AG10803 (cell line): ENCODE measurements around the gene SPOCK3.

Experiments
- DNase-seq: peaks from one replicate; pipeline ENCODE4 v3.0.0; 2010; ENCODE audit warnings: low read depth
- H3K4me3 ChIP-seq: 2 replicates; pipeline ENCODE4 v1.5.1; 2011; ENCODE audit warnings: mild to moderate bottlenecking, low read length, control low read depth
- CTCF ChIP-seq: conservative IDR thresholded peaks from 2 replicates; pipeline ENCODE4 v1.5.1; 2011; ENCODE audit warnings: mild to moderate bottlenecking, low read length, control low read depth, inconsistent platforms

The SPOCK3 gene

GRCh38 chr4:167218022-167218608, 16.2 kb downstream of the SPOCK3 start:
- DNase-seq, result no peak
- no peak overlapping the region for H3K4me3 ChIP-seq
- TF ChIP-seq CTCF, result no peak

GRCh38 chr4:167216783-167217182, 17.5 kb downstream of the SPOCK3 start:
- no peak for TF ChIP-seq CTCF
- DNase-seq, result no peak
- H3K4me3 ChIP-seq, result no peak overlapping the region

GRCh38 chr4:167210166-167210565, 24.1 kb downstream of the SPOCK3 start:
- H3K4me3 ChIP-seq, result no peak overlapping the region
- DNase-seq, result no peak
- TF ChIP-seq CTCF, result no peak

- DNase-seq, result no peak
- TF ChIP-seq CTCF, result no peak
- no peak overlapping the region for H3K4me3 ChIP-seq
Observed at GRCh38 chr4:167196344-167197012, 37.8 kb downstream of the SPOCK3 start.

- no peak for TF ChIP-seq CTCF
Observed at GRCh38 chr4:167190379-167190778, 43.9 kb downstream of the SPOCK3 start.

GRCh38 chr4:167185465-167185864, 48.8 kb downstream of the SPOCK3 start:
- DNase-seq, result no peak
- H3K4me3 ChIP-seq, result no peak overlapping the region
- TF ChIP-seq CTCF, result no peak

More at GRCh38 chr4:167190379-167190778, 43.9 kb downstream of the SPOCK3 start:
- no peak for DNase-seq
- no peak overlapping the region for H3K4me3 ChIP-seq

GRCh38 chr4:167183036-167183435, 51.3 kb downstream of the SPOCK3 start:
- no peak overlapping the region for H3K4me3 ChIP-seq
- TF ChIP-seq CTCF, result no peak
- DNase-seq, result no peak
